OCI-LY7 (cell line): ENCODE results near the gene GPT2.

ENCODE experiments used
- CTCF ChIP-seq: fragments of 200-600 bp; sonication (generic); conservative IDR thresholded peaks from 2 replicates; pipeline ENCODE4 v1.5.1; 2014; ENCODE audit warnings: mild to moderate bottlenecking, antibody characterized with exemption, low read length, moderate library complexity, mixed read lengths
- EZH2phosphoT487 ChIP-seq: fragments of 200-600 bp; sonication (generic); IDR thresholded peaks from 2 replicates; pipeline ENCODE4 v1.6.1; 2018; ENCODE audit warnings: low read depth, borderline replicate concordance, mild to moderate bottlenecking, mixed run types, antibody characterized with exemption, low read length, moderate library complexity, mixed read lengths

GRCh38 chr16:46976550-46976949 is 92.4 kb downstream of the GPT2 start:
- no peak for TF ChIP-seq EZH2phosphoT487
- TF ChIP-seq CTCF, result no peak
